ENCODE data around the gene VPS18. TPM values are rescaled to one million over a fixed set of nuclear protein-coding genes. Genes with fewer than 3 reads are reported as not detected.
A peak's percentile ranks its signal among the peaks of the same experiment; 100 is the strongest.

The VPS18 gene
- total and polyA plus RNA-seq, 7 donors = 8.1 to 20.5 (median 15.2) TPM

GRCh38 chr15:40872791-40873693, 21.2 kb upstream of the VPS18 start:
- peaks cover 0 to 16% (median 6%) of the 10 kb centered on the region in 3 donors for H3K27me3 ChIP-seq (ENCODE audit: insufficient read depth in 3 of 3, low read length in 2 of 3)
- H3K36me3 ChIP-seq (ENCODE audit: insufficient read depth in 1 of 2, low read depth in 1 of 2) = no peaks in the 10 kb centered on the region
- H3K4me1 ChIP-seq = peaks cover 4% of the 10 kb centered on the region
- DNase-seq (no peak), ATAC-seq (no peak)
- peak overlapping the region; percentile 70 for H3K4me3 ChIP-seq
- intact Hi-C loops (cut with DNase I) = no loop called here
- 45 to 49% (median 47%) methylated on average over 33 of the region's 33 CpGs for WGBS, 3 donors
- no peak overlapping the region for H3K27ac ChIP-seq
- no peak for TF ChIP-seq CTCF (IDR thresholded peaks at IDR 0.05)
- H3K9me3 ChIP-seq = no peaks in the 10 kb centered on the region

GRCh38 chr15:40873694-40874561, 20.3 kb upstream of the VPS18 start, which contains the start of gene RHOV:
Gene RHOV, minus strand, starts transcription at chr15:40874234. Its CDS starts 95 bp downstream, at chr15:40874139.
- WGBS, 3 donors = 1 to 2% (median 1%) methylated on average over 60 to 74 of the region's 74 CpGs
- no peak within 1 kb of the TSS for H3K27ac ChIP-seq
- peak; percentile 22 for TF ChIP-seq CTCF (IDR thresholded peaks at IDR 0.05)
- H3K36me3 ChIP-seq (ENCODE audit: insufficient read depth in 1 of 2, low read depth in 1 of 2) = no peaks in the 10 kb centered on the region
- ATAC-seq (peak; percentile 58 to 88 (median 83)), DNase-seq (peak; percentile 44 to 66)
- intact Hi-C loops (cut with DNase I) = no loop called here
- H3K9me3 ChIP-seq = no peaks in the 10 kb centered on the region
- H3K4me3 ChIP-seq = peak within 1 kb of the TSS; percentile 70
- H3K27me3 ChIP-seq (ENCODE audit: insufficient read depth in 3 of 3, low read length in 2 of 3) = peaks cover 0 to 16% (median 6%) of the 10 kb centered on the region in 3 donors
- H3K4me1 ChIP-seq = peaks cover 4% of the 10 kb centered on the region

- intact Hi-C loops (cut with DNase I) = no loop called here
- Histone ChIP-seq H3K36me3 (ENCODE audit: insufficient read depth in 1 of 2, low read depth in 1 of 2) (no peaks in the 10 kb centered on the region), H3K27me3 (ENCODE audit: insufficient read depth in 3 of 3, low read length in 2 of 3) (peaks cover 0 to 16% (median 5%) of the 10 kb centered on the region in 3 donors), H3K4me3 (no peak overlapping the region), H3K9me3 (no peaks in the 10 kb centered on the region), H3K27ac (no peak overlapping the region), H3K4me1 (peaks cover 4% of the 10 kb centered on the region)
- ATAC-seq (no peak), DNase-seq (no peak)
- no peak for TF ChIP-seq CTCF (IDR thresholded peaks at IDR 0.05)
- 81 to 93% (median 85%) methylated on average over 6 of the region's 6 CpGs for WGBS, 3 donors
Observed at GRCh38 chr15:40875991-40876730, 18.1 kb upstream of the VPS18 start.

GRCh38 chr15:40877694-40878093, 16.6 kb upstream of the VPS18 start:
- Histone ChIP-seq H3K36me3 (ENCODE audit: insufficient read depth in 1 of 2, low read depth in 1 of 2) (no peaks in the 10 kb centered on the region), H3K9me3 (no peaks in the 10 kb centered on the region), H3K4me3 (no peak overlapping the region), H3K27me3 (ENCODE audit: insufficient read depth in 3 of 3, low read length in 2 of 3) (peaks cover 0 to 16% (median 2%) of the 10 kb centered on the region in 3 donors), H3K4me1 (peaks cover 4% of the 10 kb centered on the region), H3K27ac (no peak overlapping the region)
- TF ChIP-seq CTCF (IDR thresholded peaks at IDR 0.05) = no peak
- intact Hi-C loops (cut with DNase I) = no loop called here
- WGBS, 3 donors = 55 to 63% (median 61%) methylated on average over 2 of the region's 2 CpGs
- DNase-seq (no peak), ATAC-seq (no peak)

Data from psoas muscle (tissue), 8 donors.